K562 (cell line): ENCODE results near the gene CEP70. TPM values are rescaled to one million over a fixed set of nuclear protein-coding genes. Genes with fewer than 3 reads are reported as not detected.

Experiments
- ATAC-seq: fragments of 200-7000 bp; cut with Tn5 transposase; 3 replicates; pipeline ENCODE4 v1.9.1; 2020; ENCODE audit warnings: moderate library complexity
- BruUV-seq: library from RNA; stranded (reverse); fragments of 400-500 nt; replicated peaks from 2 replicates; lab custom pipeline; 2021; lab: Mats Ljungman, UMichigan
- CTCF ChIA-PET: fragments of 300-600 bp; formaldehyde crosslinking; extraction: SDS; loops from one replicate; lab custom pipeline; 2021; ENCODE audit warnings: low intra/inter-chr PET ratio; lab: Yijun Ruan, JAX
- POLR2A ChIA-PET: fragments of 300-600, 350-650 bp; sonication (Branson Sonifier 250); formaldehyde crosslinking; extraction: SDS; loops from one replicate; lab custom pipeline; 2021; ENCODE audit warnings: antibody characterized with exemption, inconsistent platforms; lab: Yijun Ruan, JAX
- DNase-seq, 4 experiments: peaks; one replicate each; pipeline versions ENCODE4 v3.0.0 to v3.0.0-alpha.2; 2011 to 2018; ENCODE audit warnings: low spot score in 3 of 4, mixed read lengths in 3 of 4; ENCODE audit errors: extremely low read depth in 1 of 4
- FAIRE-seq: peaks from 2 replicates; lab custom pipeline; 2011; peaks lifted over from hg19 to GRCh38; lab: Jason Lieb, UNC
- H2AFZ ChIP-seq: 2 replicates; pipeline ENCODE4 v1.6.0; 2011; ENCODE audit warnings: low read depth, low read length, control low read depth, inconsistent platforms
- H3K27ac ChIP-seq: fragments of 200-600 bp; 3 replicates; pipeline ENCODE4 v1.8.0; 2011; ENCODE audit warnings: low read depth, mild to moderate bottlenecking, control low read depth, inconsistent platforms, low read length, moderate library complexity, mixed read lengths; ENCODE audit errors: extremely low read depth
- H3K27me3 ChIP-seq, 2 experiments: fragments of 300-600 bp in 1 of 2; 2 replicates in 1 of 2; 3 replicates in 1 of 2; pipeline versions ENCODE4 v1.6.0 to v1.8.0; 2011; ENCODE audit warnings: inconsistent platforms in 2 of 2, low read length in 2 of 2, mild to moderate bottlenecking in 1 of 2, mixed read lengths in 1 of 2, moderate library complexity in 1 of 2; ENCODE audit not compliant: control insufficient read depth in 2 of 2, insufficient read depth in 2 of 2
- H3K36me3 ChIP-seq: fragments of 300-600 bp; 3 replicates; pipeline ENCODE4 v1.8.0; 2011; ENCODE audit warnings: mild to moderate bottlenecking, low read length, inconsistent platforms; ENCODE audit not compliant: control insufficient read depth, insufficient read depth
- H3K4me1 ChIP-seq, 2 experiments: fragments of 200-600 bp in 1 of 2; replicated peaks in 1 of 2; 2 replicates in 1 of 2; 3 replicates in 1 of 2; pipeline versions ENCODE4 v1.5.1 to v1.8.0; 2011; ENCODE audit warnings: inconsistent platforms in 2 of 2, low read length in 2 of 2, mild to moderate bottlenecking in 1 of 2, mixed read lengths in 1 of 2, moderate library complexity in 1 of 2; ENCODE audit not compliant: control insufficient read depth in 2 of 2, insufficient read depth in 2 of 2
- H3K4me2 ChIP-seq: 2 replicates; pipeline ENCODE4 v1.6.1; 2011; ENCODE audit warnings: low read length, control low read depth, inconsistent platforms, mixed read lengths; ENCODE audit not compliant: insufficient read depth
- H3K4me3 ChIP-seq: fragments of 200-600 bp; sonication (generic), shearing (Covaris generic); 2 replicates; pipeline ENCODE4 v1.5.1; 2016; ENCODE audit warnings: control low read depth, inconsistent platforms
- H3K79me2 ChIP-seq: fragments of 200-600 bp; 3 replicates; pipeline ENCODE4 v1.8.0; 2011; ENCODE audit warnings: low read length, inconsistent platforms; ENCODE audit not compliant: control insufficient read depth, insufficient read depth
- H3K9ac ChIP-seq, 2 experiments: 2 replicates each; pipeline versions ENCODE4 v1.6.0 to v1.6.1; 2011; ENCODE audit warnings: low read depth in 2 of 2, low read length in 2 of 2, control low read depth in 1 of 2, inconsistent platforms in 1 of 2, mild to moderate bottlenecking in 1 of 2, mixed read lengths in 1 of 2; ENCODE audit not compliant: insufficient read depth in 1 of 2
- H3K9me1 ChIP-seq: one replicate; pipeline ENCODE4 v1.6.0; 2011; ENCODE audit warnings: inconsistent platforms, mild to moderate bottlenecking, low read length, moderate library complexity; ENCODE audit not compliant: control insufficient read depth, insufficient read depth
- H3K9me3 ChIP-seq: replicated peaks from 2 replicates; pipeline ENCODE4 v1.5.1; 2011; ENCODE audit warnings: low read depth, low read length, inconsistent platforms; ENCODE audit not compliant: control insufficient read depth, insufficient read depth
- H4K20me1 ChIP-seq: replicated peaks from 2 replicates; pipeline ENCODE4 v1.6.1; 2011; ENCODE audit warnings: low read length, inconsistent platforms, mixed read lengths; ENCODE audit not compliant: control insufficient read depth, insufficient read depth
- CHD4 ChIP-seq: fragments of 200-600 bp; sonication (generic); IDR thresholded peaks from 3 replicates; pipeline ENCODE4 v1.6.1; 2012; ENCODE audit warnings: low read depth, mild to moderate bottlenecking, mixed read lengths, low read length, inconsistent platforms; ENCODE audit not compliant: insufficient read depth, insufficient replicate concordance, poor library complexity, severe bottlenecking
- ELK3 ChIP-seq: fragments of 450-650 bp; formaldehyde crosslinking; IDR thresholded peaks from 2 replicates; pipeline ENCODE4 v1.4.0; 2020; ENCODE audit warnings: mild to moderate bottlenecking
- GTF3C2 ChIP-seq: IDR thresholded peaks from 3 replicates; pipeline ENCODE4 v1.6.1; 2011; ENCODE audit warnings: borderline replicate concordance, mild to moderate bottlenecking, moderate library complexity; ENCODE audit not compliant: insufficient read length; ENCODE audit errors: extremely low read depth
- HDGF ChIP-seq: fragments of 450-650 bp; IDR thresholded peaks from 2 replicates; pipeline ENCODE4 v1.6.1; 2016
- NFIC ChIP-seq: fragments of 450-650 bp; IDR thresholded peaks from 2 replicates; pipeline ENCODE4 v1.6.1; 2017; ENCODE audit warnings: mild to moderate bottlenecking, inconsistent platforms
- POLR2A ChIP-seq: fragments of 450-650 bp; conservative IDR thresholded peaks from 2 replicates; pipeline ENCODE4 v1.6.1; 2016
- ZFP36 ChIP-seq: fragments of 150-350 bp; IDR thresholded peaks from 2 replicates; pipeline ENCODE4 v1.6.1; 2018; ENCODE audit warnings: low read length, low read depth; ENCODE audit not compliant: partially characterized antibody
- WGBS: fragments of 100-300 bp; shearing (Covaris generic); methylation state at CpG from one replicate; pipeline ENCODE4 v1.1.6; 2016; ENCODE audit warnings: low coverage, mixed read lengths; ENCODE audit not compliant: insufficient coverage; ENCODE audit errors: missing lambda C conversion rate; 5-methylcytosine and 5-hydroxymethylcytosine counted together
- in situ Hi-C: fragments of 300-500 bp; cut with MboI; formaldehyde crosslinking; loops from 4 replicates; pipeline ENCODE4 v1.15.0; 2018; ENCODE audit warnings: inconsistent platforms, mixed read lengths
- intact Hi-C: fragments of 100-400 bp; cut with micrococcal nuclease; formaldehyde crosslinking; loops from 2 replicates; pipeline ENCODE4 v1.14.2; 2022
- polyA plus RNA-seq, 8 experiments: library from polyadenylated mRNA; depleted of rRNA in 4 of 8; stranded (reverse) in 5 of 8; unstranded in 3 of 8; fragments of >200 nt; fragmentation: Nextera tagmentation in 2 of 8; fragmentation: Illumina TruSeq in 1 of 8; extraction: Ambion mirVana in 2 of 8; extraction: Trizol in 1 of 8; gene quantifications; 2 replicates each; pipeline versions ENCODE4 v1.2.1 to v1.2.3, GENCODE V29; 2011 to 2014; ENCODE audit warnings: inconsistent platforms in 1 of 8, missing spikeins in 1 of 8
- total RNA-seq, 7 experiments: library from RNA; depleted of rRNA in 6 of 7; stranded (reverse); fragments of >200 nt in 6 of 7; fragmentation: Illumina TruSeq in 2 of 7; extraction: Trizol in 2 of 7; gene quantifications; 2 replicates each; pipeline versions ENCODE4 v1.2.1 to v1.2.3, GENCODE V29; 2011 to 2021; ENCODE audit warnings: low replicate concordance in 1 of 7
- TF ChIP-seq, protein P1 (sequence below): sonication (generic); formaldehyde crosslinking; IDR thresholded peaks from 2 replicates; pipeline ENCODE4 v1.9.0; 2022; ENCODE audit warnings: mild to moderate bottlenecking, missing genetic modification reagents

CEP70 gene
- total and polyA plus RNA-seq, 9 of the 15 experiments (the other 6 are each of a cell fraction or from before 2014, with no cell fraction given): 16.1 to 31.5 (median 23.4) TPM

DNA sequence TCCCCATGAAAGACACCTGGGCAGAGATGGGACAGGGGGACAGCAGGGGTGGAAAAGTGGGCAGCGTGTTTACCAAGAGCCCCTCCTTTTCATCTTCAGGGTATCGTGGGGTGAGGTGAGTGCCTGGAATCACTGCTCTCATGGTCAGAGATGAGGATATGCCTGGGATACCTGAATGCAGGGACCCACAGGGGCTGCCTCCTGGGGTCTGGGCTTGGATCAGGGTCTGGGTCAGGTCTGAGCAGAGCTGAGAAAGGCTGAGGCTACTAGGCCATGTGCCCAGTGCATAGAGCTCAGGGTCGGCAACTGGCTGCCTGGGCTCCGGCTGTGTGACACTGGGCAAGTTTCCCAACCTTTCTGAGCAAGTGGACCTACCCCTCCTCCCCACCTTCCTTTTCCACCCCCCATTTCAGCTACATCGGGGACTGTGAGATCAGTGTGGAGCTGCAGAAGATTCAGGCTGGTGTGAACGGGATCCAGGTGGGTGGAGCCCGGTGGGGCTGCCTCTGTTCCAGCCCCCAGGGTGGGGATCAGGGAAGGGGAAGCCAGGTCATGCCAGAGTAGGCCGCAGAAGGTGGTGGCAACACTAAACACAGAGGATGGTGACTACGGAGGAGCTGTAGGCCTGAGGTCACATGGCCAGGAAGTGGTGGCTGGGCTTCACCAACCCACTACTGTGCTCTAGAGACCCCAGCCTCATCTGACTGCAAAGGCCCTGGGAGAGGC lies 135.1 kb downstream of the CEP70 start:
- Histone ChIP-seq H3K27me3 (peaks cover 0 to 48% of the 10 kb centered on the region in 2 experiments; a peak in 3 of 5 replicates), H3K4me1 (peaks cover 0 to 4% of the 10 kb centered on the region in 2 experiments; a peak in 2 of 5 replicates), H3K36me3 (no peaks in the 10 kb centered on the region), H3K9ac (no peak overlapping the region), H3K9me1 (no peaks in the 10 kb centered on the region), H3K27ac (no peak overlapping the region), H3K79me2 (no peaks in the 10 kb centered on the region), H3K4me3 (no peak overlapping the region), H3K9me3 (no peaks in the 10 kb centered on the region), H4K20me1 (0 out of 2 replicates have a peak, but pooled peaks cover 4% of the 10 kb centered on the region), H2AFZ (no peak overlapping the region), H3K4me2 (no peak overlapping the region)
- TF ChIP-seq POLR2A (no peak), NFIC (no peak)
- 12% methylated on average over 6 of the region's 9 CpGs for WGBS
- no TSS peak for BruUV-seq
- ChIA-PET CTCF (no interaction called here), POLR2A (interaction anchor here (1.0 kb wide), 1 partner anchor 11 kb away, joined by 3 read pairs; no protein-coding TSS in a partner anchor)
- in situ Hi-C loops: no loop called here
- DNase-seq: no peak
- FAIRE-seq: no peak
- intact Hi-C loops: no loop called here
- no peak for ATAC-seq

DNA sequence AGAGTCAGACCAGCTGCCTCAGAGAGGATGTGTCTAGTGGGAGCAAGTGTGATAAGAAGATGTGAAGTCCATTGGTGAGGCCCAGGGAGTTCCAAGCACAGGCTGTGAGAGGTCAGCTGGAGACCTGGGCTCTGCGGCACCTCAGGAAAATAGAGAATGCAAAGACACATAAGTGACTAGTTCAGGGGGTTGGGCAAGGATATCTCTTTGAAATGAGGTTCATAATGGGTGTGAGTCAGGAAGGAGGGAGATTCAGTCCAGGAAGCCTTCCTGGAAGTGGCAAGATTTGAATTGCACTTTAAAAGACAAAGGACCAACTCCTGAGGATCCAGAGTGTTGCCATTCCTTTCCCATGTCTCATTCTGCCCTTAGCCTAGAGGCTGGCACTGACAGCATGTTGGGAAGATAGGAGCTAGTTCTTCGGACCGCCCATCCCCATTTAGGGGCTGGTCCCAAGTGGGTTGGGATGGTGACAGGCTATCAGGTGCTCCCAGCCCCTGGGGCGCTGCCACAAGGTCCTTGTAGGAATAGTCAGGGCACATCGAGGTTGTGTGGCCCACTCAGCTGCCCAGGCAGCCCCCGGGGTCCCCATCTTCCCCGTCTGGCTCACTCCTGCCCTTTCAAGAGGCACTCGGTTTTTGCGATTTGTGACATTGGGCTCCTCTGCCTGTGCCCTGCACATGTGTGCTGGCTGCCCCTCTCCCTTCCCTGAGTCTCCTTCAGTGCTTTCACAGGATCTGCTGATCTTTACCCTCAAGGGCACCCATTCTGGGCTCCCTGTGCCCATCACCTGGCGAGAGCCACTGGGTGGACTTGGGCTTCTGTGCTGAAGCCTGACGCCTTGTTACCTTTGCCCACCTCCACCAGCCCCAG lies 136.0 kb downstream of the CEP70 start:
- Histone ChIP-seq H4K20me1 (0 out of 2 replicates have a peak, but pooled peaks cover 4% of the 10 kb centered on the region), H3K4me3 (no peak overlapping the region), H3K27me3 (peaks cover 0 to 45% of the 10 kb centered on the region in 2 experiments; a peak in 3 of 5 replicates), H3K9ac (no peak overlapping the region), H2AFZ (no peak overlapping the region), H3K4me1 (peaks cover 0 to 4% of the 10 kb centered on the region in 2 experiments; a peak in 2 of 5 replicates), H3K4me2 (no peak overlapping the region), H3K9me3 (no peaks in the 10 kb centered on the region), H3K36me3 (no peaks in the 10 kb centered on the region), H3K27ac (no peak overlapping the region), H3K79me2 (no peaks in the 10 kb centered on the region), H3K9me1 (no peaks in the 10 kb centered on the region)
- intact Hi-C loops: no loop called here
- no peak for DNase-seq
- BruUV-seq: no TSS peak
- in situ Hi-C loops: no loop called here
- no peak for ATAC-seq
- ChIA-PET CTCF (no interaction called here), POLR2A (no interaction called here)
- no peak for FAIRE-seq
- 3% methylated on average over 9 of the region's 11 CpGs for WGBS
- TF ChIP-seq, protein P1, sequence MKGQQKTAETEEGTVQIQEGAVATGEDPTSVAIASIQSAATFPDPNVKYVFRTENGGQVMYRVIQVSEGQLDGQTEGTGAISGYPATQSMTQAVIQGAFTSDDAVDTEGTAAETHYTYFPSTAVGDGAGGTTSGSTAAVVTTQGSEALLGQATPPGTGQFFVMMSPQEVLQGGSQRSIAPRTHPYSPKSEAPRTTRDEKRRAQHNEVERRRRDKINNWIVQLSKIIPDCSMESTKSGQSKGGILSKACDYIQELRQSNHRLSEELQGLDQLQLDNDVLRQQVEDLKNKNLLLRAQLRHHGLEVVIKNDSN (CRISPR knock-in tag): no peak
- no peak for TF ChIP-seq ELK3 (CRISPR knock-in tag)
- no peak for TF ChIP-seq GTF3C2
- no peak for TF ChIP-seq CHD4
- TF ChIP-seq ZFP36: peak; percentile 83
- no peak for TF ChIP-seq HDGF
